ENCODE data around the gene ADAM12. TPM values are rescaled to one million over a fixed set of nuclear protein-coding genes. Genes with fewer than 3 reads are reported as not detected.

Gene ADAM12
- total and polyA plus RNA-seq, 2 of the 13 experiments (the other 11 are each of a cell fraction or from before 2014, with no cell fraction given), result not detected

GRCh38 chr10:125991392-125991791, 396.9 kb downstream of the ADAM12 start:
- ATAC-seq (no peak), FAIRE-seq (no peak), DNase-seq (ENCODE audit: low spot score) (no peak)
- no TSS peak for BruUV-seq (replicated peaks)
- no peaks in the 10 kb centered on the region for H3K9me3 ChIP-seq (ENCODE audit: low read length)
- TF ChIP-seq SIN3A (IDR thresholded peaks at IDR 0.05; ENCODE audit: borderline replicate concordance, low read depth, low read length), result no peak
- no peak for TF ChIP-seq ZBTB7B (CRISPR knock-in tag; IDR thresholded peaks at IDR 0.05)
- no peak for TF ChIP-seq THYN1 (CRISPR knock-in tag; IDR thresholded peaks at IDR 0.05; ENCODE audit: borderline replicate concordance, low read depth)
- no peak for TF ChIP-seq FOXJ3 (CRISPR knock-in tag; IDR thresholded peaks at IDR 0.05; ENCODE audit: borderline replicate concordance)
- TF ChIP-seq KDM3A (CRISPR knock-in tag; IDR thresholded peaks at IDR 0.05; ENCODE audit: low read depth), result no peak
- TF ChIP-seq KAT7 (CRISPR knock-in tag; IDR thresholded peaks at IDR 0.05; ENCODE audit: borderline replicate concordance), result no peak
- no peak for TF ChIP-seq ZNF772 (CRISPR knock-in tag; IDR thresholded peaks at IDR 0.05)
- no peak for TF ChIP-seq CREB1 (IDR thresholded peaks at IDR 0.05)
- TF ChIP-seq CREB1 (CRISPR knock-in tag; IDR thresholded peaks at IDR 0.05), result no peak
- no peak for TF ChIP-seq CEBPZ (IDR thresholded peaks at IDR 0.05; ENCODE audit: low read length)
- no peak for TF ChIP-seq ZNF121 (CRISPR knock-in tag; IDR thresholded peaks at IDR 0.05)
- TF ChIP-seq ZNF232 (CRISPR knock-in tag; IDR thresholded peaks at IDR 0.05; ENCODE audit: borderline replicate concordance), result no peak
- no peak for TF ChIP-seq PBX2 (CRISPR knock-in tag; IDR thresholded peaks at IDR 0.05)
- no peak for TF ChIP-seq ETV5 (CRISPR knock-in tag; IDR thresholded peaks at IDR 0.05; ENCODE audit: borderline replicate concordance)
- no peak for TF ChIP-seq NFRKB (IDR thresholded peaks at IDR 0.05)
- TF ChIP-seq ZNF557 (CRISPR knock-in tag; IDR thresholded peaks at IDR 0.05), result no peak
- H4K20me1 ChIP-seq (ENCODE audit: insufficient read depth, low read length), result no peaks in the 10 kb centered on the region
- ChIA-PET POLR2A (no interaction called here), CTCF (ENCODE audit: low intra/inter-chr PET ratio, low total read pairs) (no interaction called here)
- no peak overlapping the region for H2AFZ ChIP-seq (ENCODE audit: low read length)
- no peak overlapping the region for H3K4me2 ChIP-seq (ENCODE audit: low read depth, low read length)
- intact Hi-C loops (cut with micrococcal nuclease; ENCODE audit: unreplicated experiment), result no loop called here
- in situ Hi-C loops (cut with HindIII; ENCODE audit: extremely low pct_ligation_motif_present, low pct_unique_long_range_greater_than_20kb), result loop anchor here (5.0 to 25.0 kb wide), 2 partner anchors 396 to 511 kb away; partner anchors contain the start of gene ADAM12
- no peaks in the 10 kb centered on the region for H3K79me2 ChIP-seq (ENCODE audit: insufficient read depth, low read length)
- H3K9ac ChIP-seq (ENCODE audit: insufficient read depth, low read depth, low read length), result no peak overlapping the region
- H3K27me3 ChIP-seq (ENCODE audit: control insufficient read depth in 1 of 2, insufficient read depth in 2 of 2, low read length in 2 of 2), result peaks cover 3 to 42% of the 10 kb centered on the region in 2 experiments; a peak in 4 of 5 replicates
- no peaks in the 10 kb centered on the region for H3K4me1 ChIP-seq (ENCODE audit: insufficient read depth, low read length)
- no peak overlapping the region for H3K4me3 ChIP-seq (replicated peaks in 1 of 3; ENCODE audit: insufficient read depth in 1 of 3, low read depth in 2 of 3, low read length in 3 of 3)
- no peak overlapping the region for H3K27ac ChIP-seq (ENCODE audit: extremely low read length, insufficient read depth, low read length)
- 0% methylated on average over 1 of the region's 1 CpG for WGBS (ENCODE audit: low lambda C conversion rate)
- H3K36me3 ChIP-seq (replicated peaks in 1 of 2; ENCODE audit: control insufficient read depth in 1 of 2, insufficient read depth in 2 of 2, low read length in 2 of 2), result no peaks in the 10 kb centered on the region
